ENCODE data around the gene MYOT. TPM values are rescaled to one million over a fixed set of nuclear protein-coding genes. Genes with fewer than 3 reads are reported as not detected.
"Not testable (repeated sequence)": the region's sequence is repeated elsewhere in the genome, so short reads cannot be mapped to it uniquely, and the experiment has no call there.

MYOT gene
- total RNA-seq, 4 donors from 2014 or later, result 0.39 to 11.7 (median 1.8) TPM

GRCh38 chr5:137847687-137848086 is 20.0 kb upstream of the MYOT start:
- Histone ChIP-seq H3K27ac (no peak overlapping the region), H3K27me3 (no peaks in the 10 kb centered on the region), H3K36me3 (no peaks in the 10 kb centered on the region), H3K9me3 (no peaks in the 10 kb centered on the region), H3K4me3 (replicated peaks in 1 of 3) (no peak overlapping the region), H3K4me1 (no peaks in the 10 kb centered on the region)
- intact Hi-C loops (cut with DNase I), result no loop called here
- TF ChIP-seq POLR2A (IDR thresholded peaks at IDR 0.05), result no peak
- no peak for TF ChIP-seq CTCF (IDR thresholded peaks at IDR 0.05)
- 94 to 95% methylated on average over 6 of the region's 6 CpGs for WGBS, 2 donors
- DNase-seq, result no peak

GRCh38 chr5:137853165-137853564 is 14.5 kb upstream of the MYOT start:
- H3K27ac ChIP-seq; H3K4me1 ChIP-seq; H3K9me3 ChIP-seq; H3K27me3 ChIP-seq; DNase-seq; H3K36me3 ChIP-seq; H3K4me3 ChIP-seq (replicated peaks in 1 of 3); intact Hi-C loops (cut with DNase I): not testable (repeated sequence)

DNA sequence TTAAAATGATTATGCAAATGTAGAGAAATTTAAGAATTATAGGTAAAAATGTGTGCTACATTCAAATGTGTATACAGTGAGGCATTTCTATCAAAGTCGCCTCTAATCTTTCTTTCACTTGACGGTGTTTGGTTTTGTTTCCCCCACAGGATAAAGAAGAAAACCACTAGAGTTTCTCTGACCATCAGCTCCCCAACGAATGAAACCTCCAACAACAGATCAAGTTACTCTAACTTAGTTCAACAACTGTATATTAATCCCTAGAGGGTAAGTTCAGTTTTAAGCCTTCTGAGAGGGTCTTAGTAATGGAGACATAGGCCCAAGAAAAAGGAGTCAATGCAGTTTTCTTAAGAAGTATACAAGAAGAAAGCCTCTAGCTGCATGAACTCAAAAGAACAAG is 11.5 kb upstream of the MYOT start:
- H3K27me3 ChIP-seq, result no peaks in the 10 kb centered on the region

GRCh38 chr5:137856916-137857862 is 10.5 kb upstream of the MYOT start:
- Histone ChIP-seq H3K4me3 (replicated peaks in 1 of 3) (no peak overlapping the region), H3K36me3 (no peaks in the 10 kb centered on the region), H3K9me3 (no peaks in the 10 kb centered on the region), H3K27ac (no peak overlapping the region), H3K27me3 (no peaks in the 10 kb centered on the region), H3K4me1 (no peaks in the 10 kb centered on the region)
- WGBS, 2 donors, result 90 to 92% methylated on average over 5 of the region's 5 CpGs
- DNase-seq, result no peak
- TF ChIP-seq POLR2A (IDR thresholded peaks at IDR 0.05) (no peak), CTCF (IDR thresholded peaks at IDR 0.05) (no peak)
- intact Hi-C loops (cut with DNase I), result no loop called here

More for the DNA sequence above, 11.5 kb upstream of the MYOT start:
- H3K36me3 ChIP-seq, result no peaks in the 10 kb centered on the region
- TF ChIP-seq POLR2A (IDR thresholded peaks at IDR 0.05), result no peak
- no peak for TF ChIP-seq CTCF (IDR thresholded peaks at IDR 0.05)
- no peaks in the 10 kb centered on the region for H3K9me3 ChIP-seq
- no peak overlapping the region for H3K27ac ChIP-seq
- H3K4me3 ChIP-seq (replicated peaks in 1 of 3), result no peak overlapping the region
- no peak for DNase-seq
- WGBS, 2 donors, result 71 to 78% methylated on average over 3 of the region's 3 CpGs
- intact Hi-C loops (cut with DNase I), result no loop called here
- no peaks in the 10 kb centered on the region for H3K4me1 ChIP-seq

- Histone ChIP-seq H3K27me3 (no peaks in the 10 kb centered on the region), H3K9me3 (no peaks in the 10 kb centered on the region), H3K4me1 (no peaks in the 10 kb centered on the region), H3K36me3 (no peaks in the 10 kb centered on the region), H3K4me3 (replicated peaks in 1 of 3) (no peak overlapping the region), H3K27ac (peak overlapping the region in 1 of 3 donors; percentile 11)
- intact Hi-C loops (cut with DNase I), result no loop called here
- 28 to 30% methylated on average over 3 of the region's 3 CpGs for WGBS, 2 donors
- TF ChIP-seq POLR2A (IDR thresholded peaks at IDR 0.05) (no peak), CTCF (IDR thresholded peaks at IDR 0.05) (no peak)
- no peak for DNase-seq
These were observed 9.3 kb upstream of the MYOT start for GRCh38 chr5:137858223-137858916.

Data from thyroid gland (tissue), 4 donors.